Measurements from ENCODE around the gene PLAC1. TPM values are rescaled to one million over a fixed set of nuclear protein-coding genes. Genes with fewer than 3 reads are reported as not detected.
A peak's percentile ranks its signal among the peaks of the same experiment; 100 is the strongest.

The PLAC1 gene
- total and polyA plus RNA-seq, 2 of the 13 experiments (the other 11 are each of a cell fraction or from before 2014, with no cell fraction given) = 0.40 to 2.7 TPM

- TF ChIP-seq ZBTB10 (CRISPR knock-in tag; IDR thresholded peaks at IDR 0.05; ENCODE audit: borderline replicate concordance) (no peak), CEBPB (IDR thresholded peaks at IDR 0.05; ENCODE audit: borderline replicate concordance, low read depth, low read length) (peak; percentile 50; the same call in 1 of the 2 replicates), ATF6 (CRISPR knock-in tag; conservative IDR thresholded peaks at IDR 0.05) (no peak)
Observed at GRCh38 chrX:134537179-134537955, 120.9 kb downstream of the PLAC1 start (continued).

- no peak for FAIRE-seq
- H2AFZ ChIP-seq (ENCODE audit: low read length) = no peak overlapping the region
- H3K9ac ChIP-seq (ENCODE audit: insufficient read depth, low read depth, low read length) = no peak overlapping the region
- no peaks in the 10 kb centered on the region for H3K9me3 ChIP-seq (ENCODE audit: low read length)
- ChIA-PET CTCF (ENCODE audit: low intra/inter-chr PET ratio, low total read pairs) (no interaction called here), POLR2A (no interaction called here)
- no peak for ATAC-seq
- H3K79me2 ChIP-seq (ENCODE audit: insufficient read depth, low read length) = no peaks in the 10 kb centered on the region
- H3K27ac ChIP-seq (ENCODE audit: extremely low read length, insufficient read depth, low read length) = no peak overlapping the region
- BruUV-seq (replicated peaks) = no TSS peak
- no peaks in the 10 kb centered on the region for H3K36me3 ChIP-seq (replicated peaks in 1 of 2; ENCODE audit: control insufficient read depth in 1 of 2, insufficient read depth in 2 of 2, low read length in 2 of 2)
- no peaks in the 10 kb centered on the region for H4K20me1 ChIP-seq (ENCODE audit: insufficient read depth, low read length)
- DNase-seq (ENCODE audit: low spot score) = no peak
- H3K4me2 ChIP-seq (ENCODE audit: low read depth, low read length) = no peak overlapping the region
- intact Hi-C loops (cut with micrococcal nuclease; ENCODE audit: unreplicated experiment) (no loop called here), in situ Hi-C loops (cut with HindIII; ENCODE audit: extremely low pct_ligation_motif_present, low pct_unique_long_range_greater_than_20kb) (no loop called here)
- no peak overlapping the region for H3K4me3 ChIP-seq (replicated peaks in 1 of 3; ENCODE audit: insufficient read depth in 1 of 3, low read depth in 2 of 3, low read length in 3 of 3)
- no peaks in the 10 kb centered on the region for H3K27me3 ChIP-seq (ENCODE audit: control insufficient read depth in 1 of 2, insufficient read depth in 2 of 2, low read length in 2 of 2)
- WGBS (ENCODE audit: low lambda C conversion rate) = 7% methylated on average over 4 of the region's 4 CpGs
- peaks cover 23% of the 10 kb centered on the region for H3K4me1 ChIP-seq (ENCODE audit: insufficient read depth, low read length)
- TF ChIP-seq YY1 (IDR thresholded peaks at IDR 0.05; ENCODE audit: insufficient read depth, insufficient replicate concordance, low read depth, low read length) (no peak), CSRNP2 (CRISPR knock-in tag; conservative IDR thresholded peaks at IDR 0.05; ENCODE audit: low read depth) (no peak), HNRNPUL1 (IDR thresholded peaks at IDR 0.05; ENCODE audit: low read depth, low read length) (no peak), BORCS8-MEF2B (CRISPR knock-in tag; IDR thresholded peaks at IDR 0.05) (no peak), BCLAF1 (IDR thresholded peaks at IDR 0.05) (no peak), EED (CRISPR knock-in tag; IDR thresholded peaks at IDR 0.05) (no peak), MTA1 (CRISPR knock-in tag; IDR thresholded peaks at IDR 0.05; ENCODE audit: borderline replicate concordance) (no peak), KDM2A (CRISPR knock-in tag; IDR thresholded peaks at IDR 0.05; ENCODE audit: borderline replicate concordance, low read depth) (no peak), ZNF790 (CRISPR knock-in tag; IDR thresholded peaks at IDR 0.05; ENCODE audit: borderline replicate concordance) (no peak)
Observed at GRCh38 chrX:134533952-134534351, 124.3 kb downstream of the PLAC1 start.

Data from HepG2 (cell line).